Ishikawa (cell line): Measurements from ENCODE around the gene SMIM41.

ENCODE experiments used
- CEBPB ChIP-seq: IDR thresholded peaks from 2 replicates; pipeline ENCODE4 v1.6.1; 2012
- CREB1 ChIP-seq: IDR thresholded peaks from 2 replicates; pipeline ENCODE4 v1.6.1; 2012; ENCODE audit warnings: low read depth
- EGR1 ChIP-seq: IDR thresholded peaks from 2 replicates; pipeline ENCODE4 v1.6.1; 2012
- EP300 ChIP-seq: IDR thresholded peaks from 2 replicates; pipeline ENCODE4 v1.6.1; 2012; ENCODE audit warnings: borderline replicate concordance
- FOXM1 ChIP-seq: IDR thresholded peaks from 2 replicates; pipeline ENCODE4 v1.6.1; 2012; ENCODE audit warnings: low read depth, borderline replicate concordance
- MAX ChIP-seq: IDR thresholded peaks from 2 replicates; pipeline ENCODE4 v1.6.1; 2012
- NFIC ChIP-seq: IDR thresholded peaks from 2 replicates; pipeline ENCODE4 v1.6.1; 2012
- RAD21 ChIP-seq: IDR thresholded peaks from 2 replicates; pipeline ENCODE4 v1.6.1; 2012; ENCODE audit warnings: low read depth
- TAF1 ChIP-seq: IDR thresholded peaks from 2 replicates; pipeline ENCODE4 v1.6.1; 2012; ENCODE audit warnings: low read depth, mild to moderate bottlenecking
- TCF12 ChIP-seq: IDR thresholded peaks from 2 replicates; pipeline ENCODE4 v1.6.1; 2012; ENCODE audit warnings: low read depth
- TEAD4 ChIP-seq: IDR thresholded peaks from 2 replicates; pipeline ENCODE4 v1.6.1; 2012
- USF1 ChIP-seq: IDR thresholded peaks from 2 replicates; pipeline ENCODE4 v1.6.1; 2012
- YY1 ChIP-seq: IDR thresholded peaks from 2 replicates; pipeline ENCODE4 v1.6.1; 2012; ENCODE audit warnings: low read depth
- ZBTB7A ChIP-seq: IDR thresholded peaks from 2 replicates; pipeline ENCODE4 v1.6.1; 2012; ENCODE audit warnings: low read depth
- TF ChIP-seq, protein P1 (sequence below): IDR thresholded peaks from 2 replicates; pipeline ENCODE4 v1.6.1; 2012; ENCODE audit warnings: low read depth, mild to moderate bottlenecking

SMIM41 gene

DNA sequence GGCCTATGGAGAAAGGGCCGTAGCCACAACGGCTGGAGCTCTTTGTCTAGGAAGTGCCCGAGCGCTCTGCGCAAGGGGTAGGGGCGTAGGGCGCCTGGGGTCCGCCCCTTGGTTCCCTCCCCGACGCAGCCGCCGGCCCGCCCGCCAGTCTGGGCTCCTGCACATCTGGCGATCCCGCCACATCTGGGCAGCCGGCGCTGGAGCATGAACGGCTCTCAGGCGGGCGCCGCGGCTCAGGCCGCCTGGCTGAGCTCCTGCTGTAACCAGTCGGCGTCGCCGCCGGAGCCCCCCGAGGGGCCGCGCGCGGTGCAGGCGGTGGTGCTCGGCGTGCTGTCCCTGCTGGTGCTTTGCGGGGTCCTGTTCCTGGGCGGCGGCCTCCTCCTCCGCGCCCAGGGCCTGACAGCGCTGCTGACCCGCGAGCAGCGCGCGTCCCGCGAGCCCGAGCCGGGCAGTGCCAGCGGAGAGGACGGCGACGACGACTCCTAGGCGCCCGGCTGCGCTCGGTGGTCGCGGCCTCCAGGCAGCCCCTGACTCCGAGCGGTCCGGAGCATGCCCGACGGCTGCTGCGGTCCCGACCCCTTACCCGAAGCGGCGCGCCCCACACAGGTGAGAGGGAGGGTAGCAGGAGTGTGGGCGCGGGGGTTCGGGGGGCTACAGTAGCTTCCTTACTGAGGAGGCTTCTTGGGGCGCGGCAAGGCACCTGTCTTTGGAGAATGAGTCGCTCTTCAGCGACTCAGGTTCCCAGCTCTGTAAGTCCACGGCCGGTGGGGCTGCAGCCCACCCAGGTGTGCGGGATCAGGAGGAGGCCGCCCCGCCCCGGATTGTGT, at the start of gene SMIM41:
TSS of gene SMIM41 (plus strand) at position 129 of the 827 bp plus-strand sequence. CDS start at position 205, 76 bp downstream.
- TF ChIP-seq, protein P1, sequence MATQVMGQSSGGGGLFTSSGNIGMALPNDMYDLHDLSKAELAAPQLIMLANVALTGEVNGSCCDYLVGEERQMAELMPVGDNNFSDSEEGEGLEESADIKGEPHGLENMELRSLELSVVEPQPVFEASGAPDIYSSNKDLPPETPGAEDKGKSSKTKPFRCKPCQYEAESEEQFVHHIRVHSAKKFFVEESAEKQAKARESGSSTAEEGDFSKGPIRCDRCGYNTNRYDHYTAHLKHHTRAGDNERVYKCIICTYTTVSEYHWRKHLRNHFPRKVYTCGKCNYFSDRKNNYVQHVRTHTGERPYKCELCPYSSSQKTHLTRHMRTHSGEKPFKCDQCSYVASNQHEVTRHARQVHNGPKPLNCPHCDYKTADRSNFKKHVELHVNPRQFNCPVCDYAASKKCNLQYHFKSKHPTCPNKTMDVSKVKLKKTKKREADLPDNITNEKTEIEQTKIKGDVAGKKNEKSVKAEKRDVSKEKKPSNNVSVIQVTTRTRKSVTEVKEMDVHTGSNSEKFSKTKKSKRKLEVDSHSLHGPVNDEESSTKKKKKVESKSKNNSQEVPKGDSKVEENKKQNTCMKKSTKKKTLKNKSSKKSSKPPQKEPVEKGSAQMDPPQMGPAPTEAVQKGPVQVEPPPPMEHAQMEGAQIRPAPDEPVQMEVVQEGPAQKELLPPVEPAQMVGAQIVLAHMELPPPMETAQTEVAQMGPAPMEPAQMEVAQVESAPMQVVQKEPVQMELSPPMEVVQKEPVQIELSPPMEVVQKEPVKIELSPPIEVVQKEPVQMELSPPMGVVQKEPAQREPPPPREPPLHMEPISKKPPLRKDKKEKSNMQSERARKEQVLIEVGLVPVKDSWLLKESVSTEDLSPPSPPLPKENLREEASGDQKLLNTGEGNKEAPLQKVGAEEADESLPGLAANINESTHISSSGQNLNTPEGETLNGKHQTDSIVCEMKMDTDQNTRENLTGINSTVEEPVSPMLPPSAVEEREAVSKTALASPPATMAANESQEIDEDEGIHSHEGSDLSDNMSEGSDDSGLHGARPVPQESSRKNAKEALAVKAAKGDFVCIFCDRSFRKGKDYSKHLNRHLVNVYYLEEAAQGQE = no peak
- TF ChIP-seq EGR1 (no peak), FOXM1 (no peak), USF1 (no peak), CREB1 (no peak), EP300 (no peak), NFIC (no peak)

- TF ChIP-seq RAD21 = no peak
- TF ChIP-seq YY1 = no peak
- no peak for TF ChIP-seq ZBTB7A
- no peak for TF ChIP-seq USF1
- TF ChIP-seq EGR1 = no peak
- TF ChIP-seq, protein P1 = no peak
- TF ChIP-seq CEBPB = no peak
- no peak for TF ChIP-seq TEAD4
- TF ChIP-seq MAX = no peak
- TF ChIP-seq FOXM1 = no peak
- no peak for TF ChIP-seq TAF1
- TF ChIP-seq NFIC = no peak
- no peak for TF ChIP-seq EP300
Measured at GRCh38 chr12:52032446-52032803, 47.1 kb upstream of the SMIM41 start.

GRCh38 chr12:52032804-52033445, 46.6 kb upstream of the SMIM41 start:
- TF ChIP-seq FOXM1 (0 out of 2 replicates have a peak, but pooled peaks have one; percentile 36), USF1 (no peak), TEAD4 (peak; percentile 62), NFIC (peak; percentile 51), MAX (peak; percentile 66), TCF12 (peak; percentile 85), YY1 (peak; percentile 44; the same call in 1 of the 2 replicates), CREB1 (peak; percentile 88), TAF1 (no peak; the same call in 1 of the 2 replicates), EP300 (peak; percentile 73), CEBPB (no peak; the same call in 1 of the 2 replicates), RAD21 (no peak), ZBTB7A (peak; percentile 98), EGR1 (peak; percentile 86)
- TF ChIP-seq, protein P1 = no peak
